Loucy (cell line): ENCODE measurements around the gene NAV2.
A peak's percentile ranks its signal among the peaks of the same experiment; 100 is the strongest.

Experiments used
- H2AFZ ChIP-seq: fragments of 200-600 bp; sonication (generic); 2 replicates; pipeline ENCODE4 v1.6.0; 2016; ENCODE audit warnings: antibody characterized with exemption, mild to moderate bottlenecking, low read length, moderate library complexity
- H3F3A ChIP-seq: fragments of 200-600 bp; 2 replicates; pipeline ENCODE4 v1.6.0; 2016; ENCODE audit warnings: antibody characterized with exemption, low read depth, mild to moderate bottlenecking
- H3K27me3 ChIP-seq: fragments of 200-600 bp; sonication (generic); 2 replicates; pipeline ENCODE4 v1.6.1; 2014; ENCODE audit warnings: low read length, mild to moderate bottlenecking; ENCODE audit not compliant: insufficient read depth, poor library complexity, severe bottlenecking
- H3K36me3 ChIP-seq: fragments of 200-600 bp; sonication (generic); 2 replicates; pipeline ENCODE4 v1.6.1; 2016; ENCODE audit warnings: low read length; ENCODE audit not compliant: insufficient read depth
- H3K4me1 ChIP-seq: fragments of 200-600 bp; sonication (generic); 2 replicates; pipeline ENCODE4 v1.5.1; 2014; ENCODE audit warnings: low read length, mild to moderate bottlenecking; ENCODE audit not compliant: insufficient read depth, poor library complexity, severe bottlenecking
- H3K4me2 ChIP-seq: fragments of 200-600 bp; sonication (generic); 2 replicates; pipeline ENCODE4 v1.6.0; 2014; ENCODE audit warnings: antibody characterized with exemption, low read length, low read depth, mild to moderate bottlenecking; ENCODE audit not compliant: poor library complexity, severe bottlenecking
- H3K4me3 ChIP-seq: fragments of 200-600 bp; sonication (generic); 2 replicates; pipeline ENCODE4 v1.5.1; 2014; ENCODE audit warnings: low read length, mild to moderate bottlenecking, mixed read lengths; ENCODE audit not compliant: poor library complexity, severe bottlenecking
- H3K79me2 ChIP-seq: fragments of 200-600 bp; sonication (generic); 2 replicates; pipeline ENCODE4 v1.6.1; 2014; ENCODE audit warnings: low read length; ENCODE audit not compliant: insufficient read depth
- H3K9ac ChIP-seq: fragments of 200-600 bp; sonication (generic); 2 replicates; pipeline ENCODE4 v1.6.0; 2014; ENCODE audit warnings: mild to moderate bottlenecking, low read depth, low read length, moderate library complexity; ENCODE audit not compliant: poor library complexity, severe bottlenecking
- H3K9me2 ChIP-seq: fragments of 200-600 bp; sonication (generic); replicated peaks from 2 replicates; pipeline ENCODE4 v1.6.1; 2016; ENCODE audit warnings: low read depth, low read length, mixed read lengths
- H3K9me3 ChIP-seq: fragments of 200-600 bp; sonication (generic); 2 replicates; pipeline ENCODE4 v1.6.1; 2014; ENCODE audit warnings: mild to moderate bottlenecking, antibody characterized with exemption, low read length, low read depth; ENCODE audit not compliant: insufficient read depth
- H4K20me1 ChIP-seq: fragments of 200-600 bp; sonication (generic); 2 replicates; pipeline ENCODE4 v1.6.0; 2014; ENCODE audit warnings: antibody characterized with exemption, low read length, mild to moderate bottlenecking; ENCODE audit not compliant: insufficient read depth, poor library complexity, severe bottlenecking
- EZH2phosphoT487 ChIP-seq: fragments of 200-600 bp; IDR thresholded peaks from 2 replicates; pipeline ENCODE4 v1.6.1; 2018; ENCODE audit warnings: antibody characterized with exemption, mild to moderate bottlenecking, moderate library complexity, borderline replicate concordance
- TF ChIP-seq, protein P1 (sequence below): fragments of 200-600 bp; sonication (generic); conservative IDR thresholded peaks from 2 replicates; pipeline ENCODE4 v1.5.1; 2014; ENCODE audit warnings: mild to moderate bottlenecking, antibody characterized with exemption, low read length

NAV2 gene

DNA sequence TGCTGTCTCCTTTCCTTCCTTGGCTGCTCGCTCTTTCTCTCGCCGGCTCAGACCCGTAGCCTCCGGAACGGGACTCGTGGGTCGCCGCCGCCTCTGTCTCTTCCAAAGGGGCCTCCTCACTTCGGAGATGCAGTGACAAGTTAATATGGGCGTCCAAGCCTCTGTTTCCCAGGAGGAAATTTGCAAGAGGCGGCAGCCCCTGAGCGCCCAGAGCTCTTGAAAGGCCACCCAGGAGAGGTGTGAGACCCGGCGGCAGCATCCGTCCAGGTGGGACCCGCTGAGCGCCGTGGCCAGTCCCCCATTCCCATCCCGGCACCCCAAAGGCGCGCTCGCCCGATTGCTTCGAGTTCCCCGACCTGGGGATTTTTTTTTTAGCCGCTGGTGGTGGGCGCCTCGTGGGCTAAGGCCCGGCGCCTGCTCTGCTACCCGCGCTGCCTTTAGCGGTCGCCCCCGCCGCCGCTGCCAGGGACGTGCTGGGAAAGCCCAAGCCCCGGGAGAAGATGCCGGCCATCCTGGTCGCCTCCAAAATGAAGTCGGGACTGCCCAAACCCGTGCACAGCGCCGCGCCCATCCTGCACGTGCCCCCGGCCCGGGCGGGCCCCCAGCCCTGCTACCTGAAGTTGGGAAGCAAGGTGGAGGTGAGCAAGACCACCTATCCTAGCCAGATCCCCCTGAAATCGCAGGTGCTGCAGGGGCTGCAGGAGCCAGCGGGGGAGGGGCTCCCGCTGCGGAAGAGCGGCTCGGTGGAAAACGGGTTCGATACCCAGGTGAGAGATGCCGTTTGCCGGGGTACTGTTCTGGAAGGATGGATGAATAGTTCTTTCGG, 772 bp downstream of the NAV2 start:
- H3K79me2 ChIP-seq = no peaks in the 10 kb centered on the region
- peak overlapping the region; percentile 71 for H3K4me2 ChIP-seq
- H3K9ac ChIP-seq = peak overlapping the region; percentile 42
- H3K36me3 ChIP-seq = no peaks in the 10 kb centered on the region
- H3K9me2 ChIP-seq = no peaks in the 10 kb centered on the region
- peak overlapping the region; percentile 73 for H3K4me3 ChIP-seq
- no peaks in the 10 kb centered on the region for H3K9me3 ChIP-seq
- no peaks in the 10 kb centered on the region for H3K4me1 ChIP-seq
- no peaks in the 10 kb centered on the region for H3K27me3 ChIP-seq
- no peaks in the 10 kb centered on the region for H3F3A ChIP-seq
- no peaks in the 10 kb centered on the region for H4K20me1 ChIP-seq
- TF ChIP-seq EZH2phosphoT487 = no peak
- TF ChIP-seq, protein P1, sequence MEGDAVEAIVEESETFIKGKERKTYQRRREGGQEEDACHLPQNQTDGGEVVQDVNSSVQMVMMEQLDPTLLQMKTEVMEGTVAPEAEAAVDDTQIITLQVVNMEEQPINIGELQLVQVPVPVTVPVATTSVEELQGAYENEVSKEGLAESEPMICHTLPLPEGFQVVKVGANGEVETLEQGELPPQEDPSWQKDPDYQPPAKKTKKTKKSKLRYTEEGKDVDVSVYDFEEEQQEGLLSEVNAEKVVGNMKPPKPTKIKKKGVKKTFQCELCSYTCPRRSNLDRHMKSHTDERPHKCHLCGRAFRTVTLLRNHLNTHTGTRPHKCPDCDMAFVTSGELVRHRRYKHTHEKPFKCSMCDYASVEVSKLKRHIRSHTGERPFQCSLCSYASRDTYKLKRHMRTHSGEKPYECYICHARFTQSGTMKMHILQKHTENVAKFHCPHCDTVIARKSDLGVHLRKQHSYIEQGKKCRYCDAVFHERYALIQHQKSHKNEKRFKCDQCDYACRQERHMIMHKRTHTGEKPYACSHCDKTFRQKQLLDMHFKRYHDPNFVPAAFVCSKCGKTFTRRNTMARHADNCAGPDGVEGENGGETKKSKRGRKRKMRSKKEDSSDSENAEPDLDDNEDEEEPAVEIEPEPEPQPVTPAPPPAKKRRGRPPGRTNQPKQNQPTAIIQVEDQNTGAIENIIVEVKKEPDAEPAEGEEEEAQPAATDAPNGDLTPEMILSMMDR = no peak
- H2AFZ ChIP-seq = no peak overlapping the region

DNA sequence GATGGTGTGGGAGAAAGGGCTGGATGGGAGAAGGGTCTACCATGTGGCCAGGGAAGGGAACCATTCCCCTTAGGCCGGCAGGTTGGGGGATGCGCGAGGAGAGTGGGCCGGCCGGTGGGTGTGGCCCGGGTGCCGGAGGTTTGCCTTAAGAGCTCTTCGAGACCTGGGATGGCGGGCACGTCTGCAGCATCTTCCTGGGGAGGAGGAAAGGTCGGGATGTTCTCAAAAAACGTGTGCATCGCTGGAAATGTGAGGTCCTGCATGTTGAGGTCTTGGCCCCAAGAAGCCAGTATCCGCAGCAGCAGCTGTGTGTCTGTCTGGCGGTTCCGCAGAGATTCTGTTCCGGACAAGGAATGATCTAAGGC, 1.4 kb downstream of the NAV2 start:
- Histone ChIP-seq H3K9me2 (no peaks in the 10 kb centered on the region), H3K27me3 (no peaks in the 10 kb centered on the region), H3K9me3 (no peaks in the 10 kb centered on the region), H3F3A (no peaks in the 10 kb centered on the region), H3K4me2 (no peak overlapping the region), H3K9ac (no peak overlapping the region), H3K4me3 (no peak overlapping the region), H3K4me1 (no peaks in the 10 kb centered on the region), H3K79me2 (no peaks in the 10 kb centered on the region), H2AFZ (no peak overlapping the region), H4K20me1 (no peaks in the 10 kb centered on the region), H3K36me3 (no peaks in the 10 kb centered on the region)
- TF ChIP-seq, protein P1 = no peak
- no peak for TF ChIP-seq EZH2phosphoT487

DNA sequence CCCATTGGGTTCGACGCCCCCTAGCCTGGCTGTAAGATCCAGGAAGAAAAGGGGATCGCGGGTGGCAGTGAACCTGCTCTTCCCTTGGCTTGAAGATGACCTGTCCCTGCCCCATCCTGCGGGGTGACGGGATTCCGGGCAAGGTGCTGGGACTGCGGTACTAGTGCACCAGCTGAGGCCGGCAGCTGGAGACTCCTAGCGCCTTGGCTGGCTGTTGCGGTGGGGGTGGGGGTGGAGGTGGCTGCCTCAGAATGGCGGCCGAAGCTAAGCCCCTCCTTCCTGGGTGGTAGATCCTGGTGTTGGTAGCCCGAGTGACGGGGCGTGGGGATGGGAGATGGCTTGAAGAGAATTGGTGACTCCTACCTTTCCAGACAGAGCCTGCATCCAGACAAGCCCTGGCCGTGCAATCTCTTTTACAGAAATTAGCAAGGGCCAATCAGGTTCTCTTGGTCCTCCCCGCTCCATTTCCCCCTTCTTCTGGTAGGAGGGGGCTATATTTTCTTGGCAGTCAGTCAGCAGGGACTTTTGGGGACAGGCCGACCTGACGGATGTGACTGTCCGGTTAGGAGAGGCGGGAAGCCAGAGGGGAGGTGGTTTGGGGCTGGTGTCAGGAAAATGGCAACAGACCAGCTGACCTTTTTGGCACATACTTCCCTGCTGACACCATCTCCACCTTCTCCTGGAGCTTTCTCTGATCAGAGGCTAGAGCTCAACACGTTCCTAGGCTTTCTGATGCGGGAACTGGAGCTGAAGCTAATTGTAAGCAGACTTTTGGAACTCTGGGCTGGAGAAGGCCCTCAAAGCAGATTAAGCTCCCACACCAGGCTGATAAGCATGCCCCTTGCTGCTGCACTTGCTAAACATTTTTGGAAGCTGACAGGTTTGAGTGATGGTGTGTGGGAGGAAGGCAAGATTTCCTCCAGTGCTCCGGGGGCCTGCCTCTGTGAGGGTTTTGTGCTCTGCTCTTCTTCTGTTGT, 2.0 kb downstream of the NAV2 start:
- no peak overlapping the region for H2AFZ ChIP-seq
- H3K4me2 ChIP-seq = no peak overlapping the region
- H3F3A ChIP-seq = no peaks in the 10 kb centered on the region
- H3K36me3 ChIP-seq = no peaks in the 10 kb centered on the region
- no peak for TF ChIP-seq EZH2phosphoT487
- TF ChIP-seq, protein P1 = no peak
- H3K9ac ChIP-seq = no peak overlapping the region
- H3K9me2 ChIP-seq = no peaks in the 10 kb centered on the region
- no peaks in the 10 kb centered on the region for H3K27me3 ChIP-seq
- no peaks in the 10 kb centered on the region for H3K4me1 ChIP-seq
- no peak overlapping the region for H3K4me3 ChIP-seq
- H3K9me3 ChIP-seq = no peaks in the 10 kb centered on the region
- no peaks in the 10 kb centered on the region for H4K20me1 ChIP-seq
- H3K79me2 ChIP-seq = no peaks in the 10 kb centered on the region
